SK-N-SH treated with all-trans-retinoic acid at 6 μM for 48 hours (cell line): ENCODE measurements around the gene PCARE.

Experiments used
- ATAC-seq: fragments of 200-7000 bp; cut with Tn5 transposase; 3 replicates; pipeline ENCODE4 v1.9.1; 2020; ENCODE audit warnings: mild to moderate bottlenecking, moderate library complexity
- ARNTL ChIP-seq: fragments of 450-650 bp; formaldehyde crosslinking; IDR thresholded peaks from 2 replicates; pipeline ENCODE4 v1.5.0; 2020; ENCODE audit warnings: low read depth, mild to moderate bottlenecking, moderate library complexity, borderline replicate concordance
- BACH2 ChIP-seq: fragments of 250-450 bp; sonication (Bioruptor Pico); IDR thresholded peaks from 2 replicates; pipeline ENCODE4 v1.9.0; 2021; ENCODE audit warnings: mild to moderate bottlenecking, borderline replicate concordance
- CSDC2 ChIP-seq: fragments of 250-450 bp; sonication (Bioruptor Pico); IDR thresholded peaks from 2 replicates; pipeline ENCODE4 v1.5.0; 2020; ENCODE audit warnings: mild to moderate bottlenecking, moderate library complexity
- ESRRG ChIP-seq: fragments of 250-450 bp; sonication (Bioruptor Pico); IDR thresholded peaks from 2 replicates; pipeline ENCODE4 v1.6.1; 2021; ENCODE audit warnings: mild to moderate bottlenecking
- GLIS3 ChIP-seq: fragments of 250-450 bp; sonication (Bioruptor Pico); IDR thresholded peaks from 2 replicates; pipeline ENCODE4 v1.5.0; 2020; ENCODE audit warnings: mild to moderate bottlenecking, moderate library complexity
- OSR1 ChIP-seq: fragments of 250-450 bp; sonication (Bioruptor Pico); IDR thresholded peaks from 2 replicates; pipeline ENCODE4 v1.8.0; 2022; ENCODE audit warnings: moderate library complexity, mild to moderate bottlenecking, inconsistent platforms
- PPARA ChIP-seq: fragments of 250-450 bp; sonication (Bioruptor Pico); IDR thresholded peaks from 2 replicates; pipeline ENCODE4 v1.5.0; 2020; ENCODE audit warnings: mild to moderate bottlenecking, borderline replicate concordance
- SNAI2 ChIP-seq: fragments of 250-450 bp; sonication (Bioruptor Pico); IDR thresholded peaks from 2 replicates; pipeline ENCODE4 v1.5.0; 2020; ENCODE audit warnings: mild to moderate bottlenecking, moderate library complexity
- TCF4 ChIP-seq: fragments of 250-450 bp; sonication (Bioruptor Pico); IDR thresholded peaks from 2 replicates; pipeline ENCODE4 v1.8.0; 2021; ENCODE audit warnings: mild to moderate bottlenecking, moderate library complexity, borderline replicate concordance
- TOX ChIP-seq: fragments of 250-450 bp; sonication (Bioruptor Pico); IDR thresholded peaks from 2 replicates; pipeline ENCODE4 v1.8.0; 2021; ENCODE audit warnings: mild to moderate bottlenecking, moderate library complexity, borderline replicate concordance
- ZC3H10 ChIP-seq: fragments of 250-450 bp; sonication (Bioruptor Pico); IDR thresholded peaks from 2 replicates; pipeline ENCODE4 v1.5.1; 2021; ENCODE audit warnings: mild to moderate bottlenecking, moderate library complexity
- ZFP3 ChIP-seq: fragments of 250-450 bp; sonication (Bioruptor Pico); IDR thresholded peaks from 2 replicates; pipeline ENCODE4 v1.5.0; 2020; ENCODE audit warnings: mild to moderate bottlenecking, moderate library complexity
- ZFP30 ChIP-seq: fragments of 450-650 bp; formaldehyde crosslinking; IDR thresholded peaks from 2 replicates; pipeline ENCODE4 v1.5.0; 2022; ENCODE audit warnings: mild to moderate bottlenecking, moderate library complexity
- ZNF70 ChIP-seq: fragments of 450-650 bp; formaldehyde crosslinking; IDR thresholded peaks from 2 replicates; pipeline ENCODE4 v1.5.0; 2020; ENCODE audit warnings: mild to moderate bottlenecking, moderate library complexity
- ZNF8 ChIP-seq: fragments of 450-650 bp; formaldehyde crosslinking; IDR thresholded peaks from 2 replicates; pipeline ENCODE4 v1.5.0; 2020; ENCODE audit warnings: mild to moderate bottlenecking, moderate library complexity
- TF ChIP-seq, protein P1 (sequence below): fragments of 250-450 bp; sonication (Bioruptor Pico); IDR thresholded peaks from 2 replicates; pipeline ENCODE4 v1.8.0; 2020; ENCODE audit warnings: mild to moderate bottlenecking, moderate library complexity, borderline replicate concordance
- TF ChIP-seq, protein P2 (sequence below): fragments of 250-450 bp; sonication (Bioruptor Pico); IDR thresholded peaks from 2 replicates; pipeline ENCODE4 v1.8.0; 2021; ENCODE audit warnings: low read depth, mild to moderate bottlenecking, moderate library complexity, borderline replicate concordance
- TF ChIP-seq, protein P3 (sequence below): fragments of 250-450 bp; sonication (Bioruptor Pico); IDR thresholded peaks from 2 replicates; pipeline ENCODE4 v1.5.1; 2020; ENCODE audit warnings: low read depth, mild to moderate bottlenecking, moderate library complexity
- TF ChIP-seq, protein P4 (sequence below): fragments of 250-450 bp; sonication (Bioruptor Pico); IDR thresholded peaks from 2 replicates; pipeline ENCODE4 v1.5.0; 2020; ENCODE audit warnings: mild to moderate bottlenecking, moderate library complexity
- TF ChIP-seq, protein P5 (sequence below): fragments of 250-450 bp; sonication (Bioruptor Pico); IDR thresholded peaks from 2 replicates; pipeline ENCODE4 v1.5.1; 2021; ENCODE audit warnings: mild to moderate bottlenecking, moderate library complexity

PCARE gene

DNA sequence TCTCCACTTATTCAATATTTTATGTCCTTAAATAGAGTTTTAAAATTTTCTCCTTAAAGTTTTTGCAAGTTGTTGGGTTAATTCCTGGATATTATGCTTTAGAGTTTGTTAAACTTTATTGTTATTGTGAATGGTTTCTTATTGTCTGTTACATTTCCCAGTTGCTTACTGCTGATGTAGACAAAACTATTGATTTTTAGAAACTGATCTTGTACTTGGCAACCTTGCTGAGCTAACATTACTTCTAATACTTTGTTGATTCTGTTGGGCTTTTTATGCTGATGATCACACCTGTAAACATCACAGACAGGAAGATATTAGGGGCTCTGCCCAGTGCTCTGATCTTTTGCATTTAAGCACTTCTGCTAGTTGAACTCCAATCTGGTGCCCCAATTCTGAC is 38.1 kb upstream of the PCARE start:
- no peak for TF ChIP-seq GLIS3 (CRISPR knock-in tag)
- ATAC-seq = no peak

DNA sequence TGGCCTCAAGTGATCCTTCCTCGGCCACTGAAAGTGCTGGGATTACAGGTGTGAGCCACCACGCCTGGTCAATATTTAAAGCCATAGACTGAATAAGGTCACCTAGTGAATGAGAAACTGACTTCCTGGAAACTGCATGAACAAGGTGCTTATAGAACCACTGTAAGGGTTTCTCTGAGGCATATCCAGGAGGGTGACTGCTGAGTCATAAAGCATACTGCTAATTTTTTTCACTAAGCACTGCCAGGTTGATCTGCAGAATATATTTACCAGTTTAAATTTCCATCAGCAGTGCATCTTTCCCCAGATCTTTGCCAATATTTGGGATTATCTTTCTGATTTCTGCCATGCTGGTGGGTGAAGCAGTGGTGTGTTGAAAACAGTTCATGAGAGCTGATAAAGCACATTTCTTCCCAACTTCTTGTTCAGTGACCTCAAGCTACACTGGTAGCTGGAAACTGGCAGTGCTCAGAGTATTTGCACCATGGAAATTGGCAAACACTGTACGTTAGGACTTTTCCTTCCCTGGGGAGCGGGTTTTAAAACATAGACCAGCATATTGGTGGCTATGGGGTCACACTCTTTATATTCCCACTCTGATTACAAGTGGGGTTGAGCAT is 36.7 kb upstream of the PCARE start:
- TF ChIP-seq ARNTL (CRISPR knock-in tag) (no peak), TCF4 (CRISPR knock-in tag) (no peak)
- TF ChIP-seq, protein P1, sequence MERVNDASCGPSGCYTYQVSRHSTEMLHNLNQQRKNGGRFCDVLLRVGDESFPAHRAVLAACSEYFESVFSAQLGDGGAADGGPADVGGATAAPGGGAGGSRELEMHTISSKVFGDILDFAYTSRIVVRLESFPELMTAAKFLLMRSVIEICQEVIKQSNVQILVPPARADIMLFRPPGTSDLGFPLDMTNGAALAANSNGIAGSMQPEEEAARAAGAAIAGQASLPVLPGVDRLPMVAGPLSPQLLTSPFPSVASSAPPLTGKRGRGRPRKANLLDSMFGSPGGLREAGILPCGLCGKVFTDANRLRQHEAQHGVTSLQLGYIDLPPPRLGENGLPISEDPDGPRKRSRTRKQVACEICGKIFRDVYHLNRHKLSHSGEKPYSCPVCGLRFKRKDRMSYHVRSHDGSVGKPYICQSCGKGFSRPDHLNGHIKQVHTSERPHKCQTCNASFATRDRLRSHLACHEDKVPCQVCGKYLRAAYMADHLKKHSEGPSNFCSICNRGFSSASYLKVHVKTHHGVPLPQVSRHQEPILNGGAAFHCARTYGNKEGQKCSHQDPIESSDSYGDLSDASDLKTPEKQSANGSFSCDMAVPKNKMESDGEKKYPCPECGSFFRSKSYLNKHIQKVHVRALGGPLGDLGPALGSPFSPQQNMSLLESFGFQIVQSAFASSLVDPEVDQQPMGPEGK (CRISPR knock-in tag) = no peak
- TF ChIP-seq, all 23 proteins: peak for 0
- no peak for ATAC-seq

DNA sequence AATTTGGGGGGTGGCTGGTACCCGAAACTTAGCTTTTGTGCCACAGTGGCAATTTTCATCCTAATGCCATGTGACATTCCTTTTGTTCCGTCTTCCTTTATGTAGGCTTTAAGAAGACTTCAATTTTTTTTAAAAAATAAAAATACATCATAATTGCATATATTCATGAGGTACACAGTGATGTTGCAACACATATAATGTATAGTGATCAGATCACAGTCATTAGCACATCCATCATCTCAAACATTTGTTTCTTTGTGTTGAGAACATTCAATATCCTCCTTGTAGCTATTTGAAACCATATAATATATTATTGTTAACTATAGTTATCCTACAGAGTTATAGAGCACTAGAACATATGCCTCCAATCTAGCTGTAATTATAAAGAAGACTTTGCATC is 34.9 kb upstream of the PCARE start:
- no peak for ATAC-seq
- TF ChIP-seq ZFP30 (CRISPR knock-in tag) (no peak), SNAI2 (no peak), ZNF70 (CRISPR knock-in tag) (no peak), ZC3H10 (no peak), ARNTL (CRISPR knock-in tag) (no peak), CSDC2 (CRISPR knock-in tag) (no peak), TCF4 (CRISPR knock-in tag) (no peak), BACH2 (CRISPR knock-in tag) (no peak), OSR1 (CRISPR knock-in tag) (no peak), TOX (CRISPR knock-in tag) (no peak), ESRRG (CRISPR knock-in tag) (no peak), ZFP3 (no peak), PPARA (CRISPR knock-in tag) (no peak), ZNF8 (CRISPR knock-in tag) (no peak)
- TF ChIP-seq, protein P2, sequence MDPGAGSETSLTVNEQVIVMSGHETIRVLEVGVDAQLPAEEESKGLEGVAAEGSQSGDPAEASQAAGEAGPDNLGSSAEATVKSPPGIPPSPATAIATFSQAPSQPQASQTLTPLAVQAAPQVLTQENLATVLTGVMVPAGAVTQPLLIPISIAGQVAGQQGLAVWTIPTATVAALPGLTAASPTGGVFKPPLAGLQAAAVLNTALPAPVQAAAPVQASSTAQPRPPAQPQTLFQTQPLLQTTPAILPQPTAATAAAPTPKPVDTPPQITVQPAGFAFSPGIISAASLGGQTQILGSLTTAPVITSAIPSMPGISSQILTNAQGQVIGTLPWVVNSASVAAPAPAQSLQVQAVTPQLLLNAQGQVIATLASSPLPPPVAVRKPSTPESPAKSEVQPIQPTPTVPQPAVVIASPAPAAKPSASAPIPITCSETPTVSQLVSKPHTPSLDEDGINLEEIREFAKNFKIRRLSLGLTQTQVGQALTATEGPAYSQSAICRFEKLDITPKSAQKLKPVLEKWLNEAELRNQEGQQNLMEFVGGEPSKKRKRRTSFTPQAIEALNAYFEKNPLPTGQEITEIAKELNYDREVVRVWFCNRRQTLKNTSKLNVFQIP (CRISPR knock-in tag) = no peak
- TF ChIP-seq, protein P3, sequence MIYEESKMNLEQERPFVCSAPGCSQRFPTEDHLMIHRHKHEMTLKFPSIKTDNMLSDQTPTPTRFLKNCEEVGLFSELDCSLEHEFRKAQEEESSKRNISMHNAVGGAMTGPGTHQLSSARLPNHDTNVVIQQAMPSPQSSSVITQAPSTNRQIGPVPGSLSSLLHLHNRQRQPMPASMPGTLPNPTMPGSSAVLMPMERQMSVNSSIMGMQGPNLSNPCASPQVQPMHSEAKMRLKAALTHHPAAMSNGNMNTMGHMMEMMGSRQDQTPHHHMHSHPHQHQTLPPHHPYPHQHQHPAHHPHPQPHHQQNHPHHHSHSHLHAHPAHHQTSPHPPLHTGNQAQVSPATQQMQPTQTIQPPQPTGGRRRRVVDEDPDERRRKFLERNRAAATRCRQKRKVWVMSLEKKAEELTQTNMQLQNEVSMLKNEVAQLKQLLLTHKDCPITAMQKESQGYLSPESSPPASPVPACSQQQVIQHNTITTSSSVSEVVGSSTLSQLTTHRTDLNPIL (CRISPR knock-in tag) = no peak
- TF ChIP-seq, protein P4, sequence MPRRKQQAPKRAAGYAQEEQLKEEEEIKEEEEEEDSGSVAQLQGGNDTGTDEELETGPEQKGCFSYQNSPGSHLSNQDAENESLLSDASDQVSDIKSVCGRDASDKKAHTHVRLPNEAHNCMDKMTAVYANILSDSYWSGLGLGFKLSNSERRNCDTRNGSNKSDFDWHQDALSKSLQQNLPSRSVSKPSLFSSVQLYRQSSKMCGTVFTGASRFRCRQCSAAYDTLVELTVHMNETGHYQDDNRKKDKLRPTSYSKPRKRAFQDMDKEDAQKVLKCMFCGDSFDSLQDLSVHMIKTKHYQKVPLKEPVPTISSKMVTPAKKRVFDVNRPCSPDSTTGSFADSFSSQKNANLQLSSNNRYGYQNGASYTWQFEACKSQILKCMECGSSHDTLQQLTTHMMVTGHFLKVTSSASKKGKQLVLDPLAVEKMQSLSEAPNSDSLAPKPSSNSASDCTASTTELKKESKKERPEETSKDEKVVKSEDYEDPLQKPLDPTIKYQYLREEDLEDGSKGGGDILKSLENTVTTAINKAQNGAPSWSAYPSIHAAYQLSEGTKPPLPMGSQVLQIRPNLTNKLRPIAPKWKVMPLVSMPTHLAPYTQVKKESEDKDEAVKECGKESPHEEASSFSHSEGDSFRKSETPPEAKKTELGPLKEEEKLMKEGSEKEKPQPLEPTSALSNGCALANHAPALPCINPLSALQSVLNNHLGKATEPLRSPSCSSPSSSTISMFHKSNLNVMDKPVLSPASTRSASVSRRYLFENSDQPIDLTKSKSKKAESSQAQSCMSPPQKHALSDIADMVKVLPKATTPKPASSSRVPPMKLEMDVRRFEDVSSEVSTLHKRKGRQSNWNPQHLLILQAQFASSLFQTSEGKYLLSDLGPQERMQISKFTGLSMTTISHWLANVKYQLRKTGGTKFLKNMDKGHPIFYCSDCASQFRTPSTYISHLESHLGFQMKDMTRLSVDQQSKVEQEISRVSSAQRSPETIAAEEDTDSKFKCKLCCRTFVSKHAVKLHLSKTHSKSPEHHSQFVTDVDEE (CRISPR knock-in tag) = no peak
- TF ChIP-seq, protein P5, sequence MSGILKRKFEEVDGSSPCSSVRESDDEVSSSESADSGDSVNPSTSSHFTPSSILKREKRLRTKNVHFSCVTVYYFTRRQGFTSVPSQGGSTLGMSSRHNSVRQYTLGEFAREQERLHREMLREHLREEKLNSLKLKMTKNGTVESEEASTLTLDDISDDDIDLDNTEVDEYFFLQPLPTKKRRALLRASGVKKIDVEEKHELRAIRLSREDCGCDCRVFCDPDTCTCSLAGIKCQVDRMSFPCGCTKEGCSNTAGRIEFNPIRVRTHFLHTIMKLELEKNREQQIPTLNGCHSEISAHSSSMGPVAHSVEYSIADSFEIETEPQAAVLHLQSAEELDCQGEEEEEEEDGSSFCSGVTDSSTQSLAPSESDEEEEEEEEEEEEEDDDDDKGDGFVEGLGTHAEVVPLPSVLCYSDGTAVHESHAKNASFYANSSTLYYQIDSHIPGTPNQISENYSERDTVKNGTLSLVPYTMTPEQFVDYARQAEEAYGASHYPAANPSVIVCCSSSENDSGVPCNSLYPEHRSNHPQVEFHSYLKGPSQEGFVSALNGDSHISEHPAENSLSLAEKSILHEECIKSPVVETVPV (CRISPR knock-in tag) = no peak
- TF ChIP-seq, protein P1 (CRISPR knock-in tag) = no peak
